22Rv1 (cell line): Measurements from ENCODE around the gene RHD.
"Not testable (repeated sequence)": the region's sequence is repeated elsewhere in the genome, so short reads cannot be mapped to it uniquely, and the experiment has no call there.

Experiments used
- ZFX ChIP-seq: fragments of 450-650 bp; IDR thresholded peaks from 2 replicates; pipeline ENCODE4 v1.6.1; 2017; ENCODE audit warnings: antibody characterized with exemption, borderline replicate concordance
- TF ChIP-seq, protein P1 (sequence below): fragments of 450-650 bp; IDR thresholded peaks from 2 replicates; pipeline ENCODE4 v1.5.1; 2017; ENCODE audit warnings: mild to moderate bottlenecking

DNA sequence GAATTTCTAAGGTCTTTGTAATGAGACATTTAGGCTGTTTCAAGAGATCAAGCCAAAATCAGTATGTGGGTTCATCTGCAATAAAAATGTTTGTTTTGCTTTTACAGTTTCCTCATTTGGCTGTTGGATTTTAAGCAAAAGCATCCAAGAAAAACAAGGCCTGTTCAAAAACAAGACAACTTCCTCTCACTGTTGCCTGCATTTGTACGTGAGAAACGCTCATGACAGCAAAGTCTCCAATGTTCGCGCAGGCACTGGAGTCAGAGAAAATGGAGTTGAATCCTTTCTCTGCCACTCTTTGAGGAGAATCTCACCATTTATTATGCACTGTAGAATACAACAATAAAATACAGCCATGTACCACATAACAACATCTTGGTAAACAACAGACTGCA is 56.5 kb downstream of the RHD start:
- TF ChIP-seq, protein P1, sequence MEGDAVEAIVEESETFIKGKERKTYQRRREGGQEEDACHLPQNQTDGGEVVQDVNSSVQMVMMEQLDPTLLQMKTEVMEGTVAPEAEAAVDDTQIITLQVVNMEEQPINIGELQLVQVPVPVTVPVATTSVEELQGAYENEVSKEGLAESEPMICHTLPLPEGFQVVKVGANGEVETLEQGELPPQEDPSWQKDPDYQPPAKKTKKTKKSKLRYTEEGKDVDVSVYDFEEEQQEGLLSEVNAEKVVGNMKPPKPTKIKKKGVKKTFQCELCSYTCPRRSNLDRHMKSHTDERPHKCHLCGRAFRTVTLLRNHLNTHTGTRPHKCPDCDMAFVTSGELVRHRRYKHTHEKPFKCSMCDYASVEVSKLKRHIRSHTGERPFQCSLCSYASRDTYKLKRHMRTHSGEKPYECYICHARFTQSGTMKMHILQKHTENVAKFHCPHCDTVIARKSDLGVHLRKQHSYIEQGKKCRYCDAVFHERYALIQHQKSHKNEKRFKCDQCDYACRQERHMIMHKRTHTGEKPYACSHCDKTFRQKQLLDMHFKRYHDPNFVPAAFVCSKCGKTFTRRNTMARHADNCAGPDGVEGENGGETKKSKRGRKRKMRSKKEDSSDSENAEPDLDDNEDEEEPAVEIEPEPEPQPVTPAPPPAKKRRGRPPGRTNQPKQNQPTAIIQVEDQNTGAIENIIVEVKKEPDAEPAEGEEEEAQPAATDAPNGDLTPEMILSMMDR = not testable (repeated sequence)
- TF ChIP-seq ZFX = not testable (repeated sequence)
